HL-60 (cell line): Measurements from ENCODE around the gene MAX.

Experiments
- DNase-seq, 2 experiments: peaks; one replicate each; pipeline ENCODE4 v3.0.0-alpha.2; 2010 to 2020; ENCODE audit warnings: low read depth in 1 of 2, low spot score in 1 of 2
- H3K27ac ChIP-seq: fragments of 250-450 bp; sonication (Bioruptor Pico); replicated peaks from 2 replicates; pipeline ENCODE4 v1.5.1; 2020; ENCODE audit warnings: mild to moderate bottlenecking, moderate library complexity
- H3K27me3 ChIP-seq: fragments of 250-450 bp; sonication (Bioruptor Pico); 2 replicates; pipeline ENCODE4 v1.5.1; 2021; ENCODE audit warnings: mild to moderate bottlenecking, moderate library complexity; ENCODE audit not compliant: insufficient read depth, poor library complexity, severe bottlenecking
- H3K4me3 ChIP-seq: replicated peaks from 2 replicates; pipeline ENCODE4 v1.5.1; 2011; ENCODE audit warnings: mild to moderate bottlenecking, control low read depth, low read length; ENCODE audit not compliant: insufficient read depth
- GABPA ChIP-seq: IDR thresholded peaks from 2 replicates; pipeline ENCODE4 v1.6.1; 2012; ENCODE audit warnings: low read depth
- POLR2AphosphoS5 ChIP-seq: IDR thresholded peaks from 2 replicates; pipeline ENCODE4 v1.6.1; 2012; ENCODE audit warnings: low read depth
- SPI1 ChIP-seq: IDR thresholded peaks from 2 replicates; pipeline ENCODE4 v1.6.1; 2012; ENCODE audit warnings: low read depth, mild to moderate bottlenecking, borderline replicate concordance
- TF ChIP-seq, protein P1 (sequence below): IDR thresholded peaks from one replicate; pipeline ENCODE4 v1.5.1; 2011; ENCODE audit warnings: low read length, control low read depth, inconsistent platforms; ENCODE audit not compliant: insufficient read depth
- TF ChIP-seq, protein P2 (sequence below): IDR thresholded peaks from 2 replicates; pipeline ENCODE4 v1.6.1; 2012; ENCODE audit warnings: low read depth; ENCODE audit not compliant: insufficient replicate concordance

Gene MAX

DNA sequence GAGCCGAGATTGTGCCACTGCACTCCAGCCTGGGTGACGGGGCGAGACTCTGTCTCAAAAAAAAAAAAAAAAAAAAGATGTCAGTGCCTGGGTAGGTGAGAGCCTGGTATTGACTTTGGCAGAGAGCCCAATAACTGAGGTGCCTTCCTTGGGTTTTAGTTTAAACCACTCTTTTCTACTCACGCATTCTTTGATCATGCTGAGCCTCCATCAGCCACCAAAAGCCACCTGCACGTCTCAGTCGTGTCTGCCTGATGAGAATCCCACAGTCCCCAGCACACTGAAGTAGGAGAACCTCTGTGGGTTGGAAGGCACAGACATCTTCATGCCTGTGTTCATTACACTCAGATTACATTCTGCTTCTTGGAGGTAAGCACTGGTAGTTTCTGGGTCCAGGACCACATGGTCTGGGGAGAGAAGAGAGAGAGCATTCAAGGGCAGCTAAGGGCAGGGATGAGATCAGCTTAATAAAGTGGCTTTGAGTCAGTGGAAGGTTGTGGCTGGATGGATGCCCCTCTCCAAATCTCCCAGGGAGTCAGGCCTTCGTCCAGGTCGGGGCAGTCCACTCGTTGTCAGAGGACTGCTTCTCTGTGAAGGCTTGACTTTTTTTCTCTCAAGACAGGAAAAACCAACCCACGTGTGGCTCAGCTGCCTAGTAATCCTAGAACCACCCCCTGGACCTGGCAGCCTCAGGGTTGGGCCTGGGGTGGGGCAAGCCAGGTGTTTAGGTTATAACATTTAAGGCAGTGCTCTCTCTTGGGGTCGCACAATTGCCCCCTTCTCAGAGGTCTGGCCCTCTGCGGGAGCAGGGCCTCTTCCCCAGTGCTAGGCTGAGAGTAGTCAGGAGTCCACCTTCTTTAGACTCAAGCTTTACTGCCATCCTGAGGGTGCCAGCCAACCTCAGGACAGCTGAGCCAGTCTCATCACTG, 32.6 kb upstream of the MAX start:
- H3K27me3 ChIP-seq: no peaks in the 10 kb centered on the region
- no peak overlapping the region for H3K27ac ChIP-seq
- TF ChIP-seq GABPA: no peak
- TF ChIP-seq, protein P1, sequence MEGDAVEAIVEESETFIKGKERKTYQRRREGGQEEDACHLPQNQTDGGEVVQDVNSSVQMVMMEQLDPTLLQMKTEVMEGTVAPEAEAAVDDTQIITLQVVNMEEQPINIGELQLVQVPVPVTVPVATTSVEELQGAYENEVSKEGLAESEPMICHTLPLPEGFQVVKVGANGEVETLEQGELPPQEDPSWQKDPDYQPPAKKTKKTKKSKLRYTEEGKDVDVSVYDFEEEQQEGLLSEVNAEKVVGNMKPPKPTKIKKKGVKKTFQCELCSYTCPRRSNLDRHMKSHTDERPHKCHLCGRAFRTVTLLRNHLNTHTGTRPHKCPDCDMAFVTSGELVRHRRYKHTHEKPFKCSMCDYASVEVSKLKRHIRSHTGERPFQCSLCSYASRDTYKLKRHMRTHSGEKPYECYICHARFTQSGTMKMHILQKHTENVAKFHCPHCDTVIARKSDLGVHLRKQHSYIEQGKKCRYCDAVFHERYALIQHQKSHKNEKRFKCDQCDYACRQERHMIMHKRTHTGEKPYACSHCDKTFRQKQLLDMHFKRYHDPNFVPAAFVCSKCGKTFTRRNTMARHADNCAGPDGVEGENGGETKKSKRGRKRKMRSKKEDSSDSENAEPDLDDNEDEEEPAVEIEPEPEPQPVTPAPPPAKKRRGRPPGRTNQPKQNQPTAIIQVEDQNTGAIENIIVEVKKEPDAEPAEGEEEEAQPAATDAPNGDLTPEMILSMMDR: no peak
- DNase-seq: no peak
- no peak overlapping the region for H3K4me3 ChIP-seq

- Histone ChIP-seq H3K27me3 (no peaks in the 10 kb centered on the region), H3K4me3 (no peak overlapping the region), H3K27ac (no peak overlapping the region)
- TF ChIP-seq POLR2AphosphoS5: no peak
- no peak for TF ChIP-seq GABPA
- TF ChIP-seq, protein P2, sequence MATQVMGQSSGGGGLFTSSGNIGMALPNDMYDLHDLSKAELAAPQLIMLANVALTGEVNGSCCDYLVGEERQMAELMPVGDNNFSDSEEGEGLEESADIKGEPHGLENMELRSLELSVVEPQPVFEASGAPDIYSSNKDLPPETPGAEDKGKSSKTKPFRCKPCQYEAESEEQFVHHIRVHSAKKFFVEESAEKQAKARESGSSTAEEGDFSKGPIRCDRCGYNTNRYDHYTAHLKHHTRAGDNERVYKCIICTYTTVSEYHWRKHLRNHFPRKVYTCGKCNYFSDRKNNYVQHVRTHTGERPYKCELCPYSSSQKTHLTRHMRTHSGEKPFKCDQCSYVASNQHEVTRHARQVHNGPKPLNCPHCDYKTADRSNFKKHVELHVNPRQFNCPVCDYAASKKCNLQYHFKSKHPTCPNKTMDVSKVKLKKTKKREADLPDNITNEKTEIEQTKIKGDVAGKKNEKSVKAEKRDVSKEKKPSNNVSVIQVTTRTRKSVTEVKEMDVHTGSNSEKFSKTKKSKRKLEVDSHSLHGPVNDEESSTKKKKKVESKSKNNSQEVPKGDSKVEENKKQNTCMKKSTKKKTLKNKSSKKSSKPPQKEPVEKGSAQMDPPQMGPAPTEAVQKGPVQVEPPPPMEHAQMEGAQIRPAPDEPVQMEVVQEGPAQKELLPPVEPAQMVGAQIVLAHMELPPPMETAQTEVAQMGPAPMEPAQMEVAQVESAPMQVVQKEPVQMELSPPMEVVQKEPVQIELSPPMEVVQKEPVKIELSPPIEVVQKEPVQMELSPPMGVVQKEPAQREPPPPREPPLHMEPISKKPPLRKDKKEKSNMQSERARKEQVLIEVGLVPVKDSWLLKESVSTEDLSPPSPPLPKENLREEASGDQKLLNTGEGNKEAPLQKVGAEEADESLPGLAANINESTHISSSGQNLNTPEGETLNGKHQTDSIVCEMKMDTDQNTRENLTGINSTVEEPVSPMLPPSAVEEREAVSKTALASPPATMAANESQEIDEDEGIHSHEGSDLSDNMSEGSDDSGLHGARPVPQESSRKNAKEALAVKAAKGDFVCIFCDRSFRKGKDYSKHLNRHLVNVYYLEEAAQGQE: no peak
- TF ChIP-seq SPI1: no peak
- TF ChIP-seq, protein P1: no peak
- no peak for DNase-seq
Observed at GRCh38 chr14:65132855-65133254, 30.5 kb upstream of the MAX start.

GRCh38 chr14:65131301-65131701, 29.0 kb upstream of the MAX start:
- H3K27me3 ChIP-seq: no peaks in the 10 kb centered on the region
- no peak for DNase-seq
- H3K4me3 ChIP-seq: no peak overlapping the region
- no peak for TF ChIP-seq POLR2AphosphoS5
- TF ChIP-seq, protein P1: no peak
- no peak for TF ChIP-seq SPI1
- TF ChIP-seq, protein P2: no peak
- H3K27ac ChIP-seq: no peak overlapping the region
